Measurements from ENCODE around the gene CDH13. TPM values are rescaled to one million over a fixed set of nuclear protein-coding genes. Genes with fewer than 3 reads are reported as not detected.

The CDH13 gene
- total RNA-seq, 1 donor, result 102 TPM

DNA sequence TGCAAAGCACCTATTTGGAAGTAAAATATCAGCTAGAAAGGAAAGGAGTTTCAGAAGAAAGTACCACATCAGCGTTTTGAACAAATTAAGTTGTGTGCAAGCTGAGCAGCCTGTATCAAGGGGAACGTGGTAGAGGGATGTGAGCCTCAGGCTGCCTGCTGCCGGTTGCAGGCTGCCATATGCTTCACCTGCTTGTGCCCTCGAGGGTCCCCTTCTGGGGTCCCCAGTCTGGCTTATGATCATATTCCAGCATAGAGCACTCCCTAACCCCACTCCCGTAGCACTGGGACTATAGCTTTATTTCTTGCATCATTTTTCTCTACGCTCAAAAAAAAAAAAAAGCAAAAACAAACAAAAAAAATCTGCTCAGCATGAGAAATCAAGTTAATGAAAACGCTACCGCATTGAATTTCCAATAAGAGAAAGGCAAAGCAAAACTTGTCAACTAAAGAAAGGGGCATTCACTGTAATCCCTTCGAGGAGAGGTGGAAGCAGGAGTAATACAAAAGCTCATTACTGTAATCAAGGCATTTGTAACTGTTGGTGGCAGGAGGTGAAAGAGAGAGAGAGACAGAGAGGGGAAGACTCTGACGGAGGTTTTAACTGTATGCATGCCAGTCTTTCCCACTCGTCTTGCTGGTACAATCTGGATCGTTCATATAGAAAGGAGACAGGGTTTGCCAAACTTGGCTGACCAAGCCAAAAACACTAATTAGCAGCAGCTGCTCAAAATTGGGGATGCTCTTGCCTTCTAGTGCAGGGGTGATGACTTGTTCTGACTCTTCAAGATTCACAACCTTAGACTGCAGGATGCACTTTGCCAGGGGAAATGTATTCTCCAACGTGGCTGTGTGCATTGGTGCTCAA is 922.8 kb downstream of the CDH13 start:
- no peak overlapping the region for H3K27ac ChIP-seq (ENCODE audit: low read depth, low read length)
- no peaks in the 10 kb centered on the region for H3K36me3 ChIP-seq (ENCODE audit: insufficient read depth, low read length)
- no peak overlapping the region for H3K4me2 ChIP-seq (ENCODE audit: insufficient read depth, low read length)
- no peaks in the 10 kb centered on the region for H3K9me3 ChIP-seq (ENCODE audit: low read depth, low read length)
- no peak overlapping the region for H3K4me3 ChIP-seq (ENCODE audit: insufficient read depth, low read length)
- no peaks in the 10 kb centered on the region for H3K79me2 ChIP-seq (ENCODE audit: insufficient read depth, low read length)
- H3K4me1 ChIP-seq (ENCODE audit: insufficient read depth, low read length), result peaks cover 15% of the 10 kb centered on the region
- peak overlapping the region; percentile 17 for H2AFZ ChIP-seq (ENCODE audit: low read length)
- no peak for DNase-seq (ENCODE audit: insufficient read length, low spot score, missing footprints)
- H3K27me3 ChIP-seq (ENCODE audit: insufficient read depth, low read length), result no peaks in the 10 kb centered on the region
- TF ChIP-seq, protein P1, sequence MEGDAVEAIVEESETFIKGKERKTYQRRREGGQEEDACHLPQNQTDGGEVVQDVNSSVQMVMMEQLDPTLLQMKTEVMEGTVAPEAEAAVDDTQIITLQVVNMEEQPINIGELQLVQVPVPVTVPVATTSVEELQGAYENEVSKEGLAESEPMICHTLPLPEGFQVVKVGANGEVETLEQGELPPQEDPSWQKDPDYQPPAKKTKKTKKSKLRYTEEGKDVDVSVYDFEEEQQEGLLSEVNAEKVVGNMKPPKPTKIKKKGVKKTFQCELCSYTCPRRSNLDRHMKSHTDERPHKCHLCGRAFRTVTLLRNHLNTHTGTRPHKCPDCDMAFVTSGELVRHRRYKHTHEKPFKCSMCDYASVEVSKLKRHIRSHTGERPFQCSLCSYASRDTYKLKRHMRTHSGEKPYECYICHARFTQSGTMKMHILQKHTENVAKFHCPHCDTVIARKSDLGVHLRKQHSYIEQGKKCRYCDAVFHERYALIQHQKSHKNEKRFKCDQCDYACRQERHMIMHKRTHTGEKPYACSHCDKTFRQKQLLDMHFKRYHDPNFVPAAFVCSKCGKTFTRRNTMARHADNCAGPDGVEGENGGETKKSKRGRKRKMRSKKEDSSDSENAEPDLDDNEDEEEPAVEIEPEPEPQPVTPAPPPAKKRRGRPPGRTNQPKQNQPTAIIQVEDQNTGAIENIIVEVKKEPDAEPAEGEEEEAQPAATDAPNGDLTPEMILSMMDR (IDR thresholded peaks at IDR 0.05; ENCODE audit: extremely low read depth, low read depth, low read length), result no peak
- H4K20me1 ChIP-seq (ENCODE audit: insufficient read depth, low read length), result no peaks in the 10 kb centered on the region

DNA sequence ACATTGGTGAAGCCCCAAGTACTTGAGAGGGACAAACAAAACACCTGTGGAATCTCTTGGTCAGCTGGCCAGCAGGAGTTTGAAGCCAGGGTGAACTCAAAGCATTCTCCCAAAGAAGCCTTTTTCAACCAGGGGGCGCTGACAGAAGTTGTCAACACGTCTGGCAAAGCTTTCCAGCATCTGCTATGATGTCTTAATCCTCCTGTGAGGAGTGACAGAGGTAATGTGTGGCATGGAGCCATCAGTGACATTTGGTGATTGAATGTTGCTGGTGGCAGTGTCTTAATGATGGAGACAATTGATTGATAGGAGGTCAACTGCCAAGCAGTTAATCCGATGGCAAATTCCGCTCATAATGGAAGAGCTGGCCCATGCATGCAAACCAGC is 923.4 kb downstream of the CDH13 start:
- Histone ChIP-seq H3K79me2 (ENCODE audit: insufficient read depth, low read length) (no peaks in the 10 kb centered on the region), H3K27ac (ENCODE audit: low read depth, low read length) (no peak overlapping the region), H3K9me3 (ENCODE audit: low read depth, low read length) (no peaks in the 10 kb centered on the region), H2AFZ (ENCODE audit: low read length) (no peak overlapping the region), H3K36me3 (ENCODE audit: insufficient read depth, low read length) (no peaks in the 10 kb centered on the region), H4K20me1 (ENCODE audit: insufficient read depth, low read length) (no peaks in the 10 kb centered on the region), H3K4me1 (ENCODE audit: insufficient read depth, low read length) (peaks cover 15% of the 10 kb centered on the region), H3K27me3 (ENCODE audit: insufficient read depth, low read length) (no peaks in the 10 kb centered on the region), H3K4me3 (ENCODE audit: insufficient read depth, low read length) (no peak overlapping the region), H3K4me2 (ENCODE audit: insufficient read depth, low read length) (no peak overlapping the region)
- TF ChIP-seq, protein P1 (IDR thresholded peaks at IDR 0.05; ENCODE audit: extremely low read depth, low read depth, low read length), result no peak
- no peak for DNase-seq (ENCODE audit: insufficient read length, low spot score, missing footprints)

DNA sequence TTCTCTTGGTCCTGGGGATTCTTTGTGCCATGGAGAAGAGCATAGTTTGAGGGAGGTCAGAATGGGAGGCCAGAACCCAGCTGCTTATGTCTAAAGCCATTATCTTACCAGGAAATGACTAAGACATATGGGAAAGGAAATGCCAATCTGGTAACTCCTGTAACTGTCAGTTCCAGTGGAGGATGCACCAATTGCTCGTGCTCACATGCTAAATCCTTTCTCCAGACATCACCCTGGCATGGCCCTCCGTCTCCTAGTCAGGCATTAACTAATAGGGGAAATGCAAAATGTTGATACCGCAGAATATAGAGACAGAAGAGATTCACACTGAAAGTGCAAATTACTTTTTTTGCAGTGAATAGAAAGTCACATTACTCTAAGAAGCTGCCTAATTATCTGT is 925.5 kb downstream of the CDH13 start:
- DNase-seq (ENCODE audit: insufficient read length, low spot score, missing footprints), result peak; percentile 69
- no peaks in the 10 kb centered on the region for H3K36me3 ChIP-seq (ENCODE audit: insufficient read depth, low read length)
- no peak overlapping the region for H3K4me3 ChIP-seq (ENCODE audit: insufficient read depth, low read length)
- no peaks in the 10 kb centered on the region for H4K20me1 ChIP-seq (ENCODE audit: insufficient read depth, low read length)
- H3K79me2 ChIP-seq (ENCODE audit: insufficient read depth, low read length), result no peaks in the 10 kb centered on the region
- H3K9me3 ChIP-seq (ENCODE audit: low read depth, low read length), result no peaks in the 10 kb centered on the region
- peaks cover 15% of the 10 kb centered on the region for H3K4me1 ChIP-seq (ENCODE audit: insufficient read depth, low read length)
- H2AFZ ChIP-seq (ENCODE audit: low read length), result no peak overlapping the region
- H3K27ac ChIP-seq (ENCODE audit: low read depth, low read length), result no peak overlapping the region
- TF ChIP-seq, protein P1 (IDR thresholded peaks at IDR 0.05; ENCODE audit: extremely low read depth, low read depth, low read length), result no peak
- H3K27me3 ChIP-seq (ENCODE audit: insufficient read depth, low read length), result no peaks in the 10 kb centered on the region
- H3K4me2 ChIP-seq (ENCODE audit: insufficient read depth, low read length), result no peak overlapping the region

DNA sequence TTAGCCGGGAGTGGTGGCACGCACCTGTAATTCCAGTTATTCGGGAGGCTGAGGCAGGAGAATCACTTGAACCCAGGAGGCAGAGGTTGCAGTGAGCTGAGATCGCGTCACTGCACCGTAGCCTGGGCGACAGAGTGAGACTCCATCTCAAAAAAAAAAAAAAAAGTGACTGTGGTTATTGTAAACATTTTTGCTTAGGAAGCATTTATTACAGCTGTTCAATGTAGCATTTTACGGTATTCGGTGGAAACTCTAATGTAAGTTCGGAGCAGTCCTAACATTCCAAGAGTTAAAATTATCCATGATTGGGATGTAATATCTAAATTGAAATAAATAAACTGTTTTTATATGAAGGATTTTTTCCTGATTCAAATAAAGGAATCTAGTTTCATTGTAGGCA is 926.2 kb downstream of the CDH13 start:
- no peak for DNase-seq (ENCODE audit: insufficient read length, low spot score, missing footprints)
- no peak overlapping the region for H3K4me3 ChIP-seq (ENCODE audit: insufficient read depth, low read length)
- no peaks in the 10 kb centered on the region for H3K79me2 ChIP-seq (ENCODE audit: insufficient read depth, low read length)
- H3K27ac ChIP-seq (ENCODE audit: low read depth, low read length), result no peak overlapping the region
- no peaks in the 10 kb centered on the region for H3K9me3 ChIP-seq (ENCODE audit: low read depth, low read length)
- H2AFZ ChIP-seq (ENCODE audit: low read length), result no peak overlapping the region
- TF ChIP-seq, protein P1 (IDR thresholded peaks at IDR 0.05; ENCODE audit: extremely low read depth, low read depth, low read length), result no peak
- H4K20me1 ChIP-seq (ENCODE audit: insufficient read depth, low read length), result no peaks in the 10 kb centered on the region
- peaks cover 15% of the 10 kb centered on the region for H3K4me1 ChIP-seq (ENCODE audit: insufficient read depth, low read length)
- no peaks in the 10 kb centered on the region for H3K36me3 ChIP-seq (ENCODE audit: insufficient read depth, low read length)
- no peak overlapping the region for H3K4me2 ChIP-seq (ENCODE audit: insufficient read depth, low read length)
- H3K27me3 ChIP-seq (ENCODE audit: insufficient read depth, low read length), result no peaks in the 10 kb centered on the region
